Calu3 (cell line): ENCODE results near the gene GAD2. TPM values are rescaled to one million over a fixed set of nuclear protein-coding genes. Genes with fewer than 3 reads are reported as not detected.

Experiments
- BruUV-seq: library from RNA; stranded (reverse); fragments of 400-500 nt; replicated peaks from 2 replicates; lab custom pipeline; 2021; lab: Mats Ljungman, UMichigan
- CTCF ChIA-PET: fragments of 300-600 bp; sonication (Branson Sonifier 250); formaldehyde crosslinking; loops from one replicate; lab custom pipeline; 2022; ENCODE audit warnings: antibody characterized with exemption; lab: Charles Lee
- DNase-seq: peaks from one replicate; pipeline ENCODE4 v3.0.0; 2022
- H3K27ac Mint-ChIP-seq: one replicate; pipeline ENCODE4 v1.8.0; 2022; ENCODE audit warnings: mixed read lengths; ENCODE audit not compliant: unreplicated experiment
- H3K27me3 Mint-ChIP-seq: one replicate; pipeline ENCODE4 v1.8.0; 2022; ENCODE audit warnings: mixed read lengths; ENCODE audit not compliant: unreplicated experiment
- H3K36me3 Mint-ChIP-seq: one replicate; pipeline ENCODE4 v1.8.0; 2022; ENCODE audit warnings: mild to moderate bottlenecking, moderate library complexity, mixed read lengths; ENCODE audit not compliant: insufficient read depth, unreplicated experiment
- H3K4me1 Mint-ChIP-seq: one replicate; pipeline ENCODE4 v1.8.0; 2022; ENCODE audit warnings: mild to moderate bottlenecking, low read depth, mixed read lengths; ENCODE audit not compliant: unreplicated experiment
- H3K4me3 Mint-ChIP-seq: one replicate; pipeline ENCODE4 v1.8.0; 2022; ENCODE audit warnings: mild to moderate bottlenecking, low read depth, moderate library complexity, mixed read lengths; ENCODE audit not compliant: unreplicated experiment
- H3K9me3 Mint-ChIP-seq: one replicate; pipeline ENCODE4 v1.8.0; 2022; ENCODE audit warnings: low read depth, mixed read lengths; ENCODE audit not compliant: unreplicated experiment
- intact Hi-C: fragments of 100-400 bp; cut with micrococcal nuclease; formaldehyde crosslinking; loops from one replicate; pipeline ENCODE4 v1.10.0; 2022; ENCODE audit not compliant: unreplicated experiment
- total RNA-seq: library from RNA; stranded (reverse); gene quantifications from 2 replicates; pipeline ENCODE4 v1.2.3, GENCODE V29; 2022
- TF ChIP-seq, protein P1 (sequence below): fragments of 200-600 bp; IDR thresholded peaks from one replicate; pipeline ENCODE4 v1.8.0; 2022; ENCODE audit warnings: antibody characterized with exemption; ENCODE audit not compliant: unreplicated experiment

The GAD2 gene
- total RNA-seq, 1 experiment from 2014 or later = not detected

DNA sequence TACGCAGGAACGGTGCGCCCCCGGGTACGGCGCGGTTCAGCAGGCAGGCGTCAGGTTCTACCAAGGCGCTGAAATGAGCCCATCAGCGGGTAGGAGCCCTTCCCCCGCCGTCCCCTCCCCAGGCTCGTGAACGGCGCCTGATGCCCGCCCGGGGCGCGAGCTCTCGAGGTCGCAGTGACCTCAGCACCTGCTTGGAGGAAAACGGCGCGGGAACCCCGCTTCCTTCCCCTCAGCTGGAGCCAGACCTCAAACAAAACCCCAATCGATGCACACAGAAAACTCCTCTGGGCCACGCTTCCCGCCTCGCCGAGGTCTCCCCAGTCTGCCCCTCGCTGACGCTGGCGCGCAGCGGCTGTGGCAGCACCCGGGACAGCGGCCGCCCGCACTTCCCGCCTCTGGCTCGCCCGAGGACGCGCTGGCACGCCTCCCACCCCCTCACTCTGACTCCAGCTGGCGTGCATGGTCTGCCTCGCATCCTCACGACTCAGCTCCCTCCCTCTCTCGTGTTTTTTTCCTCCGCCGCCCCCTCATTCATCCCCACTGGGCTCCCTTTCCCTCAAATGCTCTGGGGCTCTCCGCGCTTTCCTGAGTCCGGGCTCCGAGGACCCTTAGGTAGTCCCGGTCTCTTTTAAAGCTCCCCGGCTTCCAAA, 514 bp upstream of the GAD2 start:
- TF ChIP-seq, protein P1, sequence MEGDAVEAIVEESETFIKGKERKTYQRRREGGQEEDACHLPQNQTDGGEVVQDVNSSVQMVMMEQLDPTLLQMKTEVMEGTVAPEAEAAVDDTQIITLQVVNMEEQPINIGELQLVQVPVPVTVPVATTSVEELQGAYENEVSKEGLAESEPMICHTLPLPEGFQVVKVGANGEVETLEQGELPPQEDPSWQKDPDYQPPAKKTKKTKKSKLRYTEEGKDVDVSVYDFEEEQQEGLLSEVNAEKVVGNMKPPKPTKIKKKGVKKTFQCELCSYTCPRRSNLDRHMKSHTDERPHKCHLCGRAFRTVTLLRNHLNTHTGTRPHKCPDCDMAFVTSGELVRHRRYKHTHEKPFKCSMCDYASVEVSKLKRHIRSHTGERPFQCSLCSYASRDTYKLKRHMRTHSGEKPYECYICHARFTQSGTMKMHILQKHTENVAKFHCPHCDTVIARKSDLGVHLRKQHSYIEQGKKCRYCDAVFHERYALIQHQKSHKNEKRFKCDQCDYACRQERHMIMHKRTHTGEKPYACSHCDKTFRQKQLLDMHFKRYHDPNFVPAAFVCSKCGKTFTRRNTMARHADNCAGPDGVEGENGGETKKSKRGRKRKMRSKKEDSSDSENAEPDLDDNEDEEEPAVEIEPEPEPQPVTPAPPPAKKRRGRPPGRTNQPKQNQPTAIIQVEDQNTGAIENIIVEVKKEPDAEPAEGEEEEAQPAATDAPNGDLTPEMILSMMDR = no peak
- peaks cover 53% of the 10 kb centered on the region for H3K27me3 Mint-ChIP-seq
- CTCF ChIA-PET = interaction anchor here (1.1 kb wide), 1 partner anchor 9 kb away, joined by 3 read pairs; no protein-coding TSS in a partner anchor
- no peaks in the 10 kb centered on the region for H3K4me1 Mint-ChIP-seq
- intact Hi-C loops = no loop called here
- no peak overlapping the region for H3K27ac Mint-ChIP-seq
- H3K9me3 Mint-ChIP-seq = no peaks in the 10 kb centered on the region
- H3K4me3 Mint-ChIP-seq = peak overlapping the region; percentile 44
- BruUV-seq = no TSS peak
- peak; percentile 13 for DNase-seq
- H3K36me3 Mint-ChIP-seq = no peaks in the 10 kb centered on the region

DNA sequence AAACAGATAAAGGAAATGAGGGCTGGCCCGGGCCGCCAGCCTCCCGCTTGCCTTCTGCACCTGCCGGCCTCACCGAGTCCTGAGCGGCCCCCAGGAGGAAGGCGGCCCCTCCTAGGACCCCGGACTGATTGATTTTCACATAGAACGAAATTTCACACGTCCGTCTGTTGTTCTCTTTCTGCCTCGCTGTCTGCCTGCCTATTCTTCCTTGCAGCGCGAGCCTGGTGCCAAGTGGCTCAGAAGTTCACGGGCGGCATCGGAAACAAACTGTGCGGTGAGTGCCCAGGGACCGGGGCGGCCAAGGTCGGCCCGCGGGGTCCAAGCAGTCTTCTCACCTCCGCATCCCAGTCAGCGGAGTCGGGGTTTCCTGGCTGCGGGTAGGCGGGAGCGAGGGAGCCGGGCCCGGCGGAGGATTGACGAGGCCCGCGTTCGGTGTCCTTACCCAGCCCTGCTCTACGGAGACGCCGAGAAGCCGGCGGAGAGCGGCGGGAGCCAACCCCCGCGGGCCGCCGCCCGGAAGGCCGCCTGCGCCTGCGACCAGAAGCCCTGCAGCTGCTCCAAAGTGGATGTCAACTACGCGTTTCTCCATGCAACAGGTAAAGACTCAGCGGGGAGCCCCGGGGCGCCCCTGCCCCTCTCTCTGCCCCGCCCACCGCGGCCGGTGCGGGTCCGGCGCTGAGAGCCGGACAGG, 967 bp downstream of the GAD2 start:
- Mint-ChIP-seq H3K36me3 (no peaks in the 10 kb centered on the region), H3K27ac (no peak overlapping the region), H3K9me3 (no peaks in the 10 kb centered on the region), H3K27me3 (peaks cover 67% of the 10 kb centered on the region), H3K4me1 (no peaks in the 10 kb centered on the region), H3K4me3 (no peak overlapping the region)
- no TSS peak for BruUV-seq
- no peak for DNase-seq
- CTCF ChIA-PET = no interaction called here
- TF ChIP-seq, protein P1 = no peak
- intact Hi-C loops = no loop called here

DNA sequence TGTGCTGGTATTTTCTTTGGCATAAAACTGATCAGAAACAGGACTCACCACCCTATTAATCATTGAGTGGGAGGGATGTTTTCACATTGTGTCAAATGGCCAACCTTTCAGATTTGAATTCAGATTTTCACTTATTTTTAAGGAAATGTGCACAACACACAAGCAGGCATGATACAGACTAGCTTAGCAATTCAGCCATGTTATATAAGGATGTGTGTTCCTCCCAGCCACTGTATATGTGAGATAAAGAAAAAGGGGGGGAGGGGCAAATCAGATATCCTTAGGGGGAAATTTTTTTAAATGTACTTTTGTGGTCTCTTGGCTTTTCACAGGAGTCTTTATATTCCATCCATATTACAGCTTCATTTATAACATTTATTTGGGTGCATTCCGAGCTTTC, 3.1 kb downstream of the GAD2 start:
- CTCF ChIA-PET = no interaction called here
- no TSS peak for BruUV-seq
- DNase-seq = no peak
- H3K4me1 Mint-ChIP-seq = no peaks in the 10 kb centered on the region
- no peak overlapping the region for H3K4me3 Mint-ChIP-seq
- TF ChIP-seq, protein P1 = no peak
- no peak overlapping the region for H3K27ac Mint-ChIP-seq
- intact Hi-C loops = no loop called here
- H3K36me3 Mint-ChIP-seq = no peaks in the 10 kb centered on the region
- no peaks in the 10 kb centered on the region for H3K9me3 Mint-ChIP-seq
- peaks cover 70% of the 10 kb centered on the region for H3K27me3 Mint-ChIP-seq

DNA sequence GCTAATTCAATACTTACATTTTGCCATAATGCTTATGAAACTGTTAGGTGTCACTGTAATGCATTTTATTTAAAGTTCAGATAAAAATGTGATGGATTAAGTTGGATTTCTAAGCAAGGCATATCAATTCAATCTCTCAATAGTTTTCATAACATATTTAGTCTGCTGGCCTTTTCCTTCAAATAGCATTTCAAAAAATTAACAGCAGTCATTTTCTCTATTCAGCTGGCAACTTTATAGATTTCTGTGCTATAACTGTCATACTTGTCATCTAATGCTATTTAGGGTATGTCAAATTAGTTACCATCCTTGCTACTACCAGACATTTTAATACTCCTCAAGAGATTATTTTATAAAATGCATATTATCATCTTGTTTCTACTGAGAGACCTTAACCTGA, 4.3 kb downstream of the GAD2 start:
- Mint-ChIP-seq H3K9me3 (no peaks in the 10 kb centered on the region), H3K27me3 (peaks cover 70% of the 10 kb centered on the region), H3K36me3 (no peaks in the 10 kb centered on the region), H3K27ac (no peak overlapping the region), H3K4me3 (no peak overlapping the region), H3K4me1 (no peaks in the 10 kb centered on the region)
- DNase-seq = no peak
- intact Hi-C loops = no loop called here
- no TSS peak for BruUV-seq
- TF ChIP-seq, protein P1 = no peak
- CTCF ChIA-PET = no interaction called here
